DMS 273 treated with DMSO at 0.1 percent for 48 hours (cell line): ENCODE data around the gene MRPL12.
"Not testable (repeated sequence)": the region's sequence is repeated elsewhere in the genome, so short reads cannot be mapped to it uniquely, and the experiment has no call there.

Experiments used
- DNase-seq: peaks from one replicate; lab custom pipeline; 2025; lab: John Stamatoyannopoulos, UW

MRPL12 gene

DNA sequence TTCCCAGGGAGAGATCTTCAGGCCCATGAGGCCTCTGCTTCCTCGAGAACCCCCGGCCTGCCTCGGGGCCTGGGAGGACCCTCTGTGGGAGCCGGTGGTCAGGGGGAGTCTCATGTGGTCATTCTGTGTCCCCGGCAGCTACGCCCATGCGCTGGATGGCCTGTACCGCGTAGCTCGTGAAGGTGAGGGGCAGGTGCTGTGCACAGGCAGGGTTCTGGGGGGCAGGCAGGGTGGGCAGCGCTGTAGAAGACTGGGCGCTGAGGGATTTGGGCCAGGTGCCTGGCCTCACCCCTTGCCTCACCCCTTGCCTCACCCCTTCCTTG, 13.5 kb downstream of the MRPL12 start:
- DNase-seq: no peak

DNA sequence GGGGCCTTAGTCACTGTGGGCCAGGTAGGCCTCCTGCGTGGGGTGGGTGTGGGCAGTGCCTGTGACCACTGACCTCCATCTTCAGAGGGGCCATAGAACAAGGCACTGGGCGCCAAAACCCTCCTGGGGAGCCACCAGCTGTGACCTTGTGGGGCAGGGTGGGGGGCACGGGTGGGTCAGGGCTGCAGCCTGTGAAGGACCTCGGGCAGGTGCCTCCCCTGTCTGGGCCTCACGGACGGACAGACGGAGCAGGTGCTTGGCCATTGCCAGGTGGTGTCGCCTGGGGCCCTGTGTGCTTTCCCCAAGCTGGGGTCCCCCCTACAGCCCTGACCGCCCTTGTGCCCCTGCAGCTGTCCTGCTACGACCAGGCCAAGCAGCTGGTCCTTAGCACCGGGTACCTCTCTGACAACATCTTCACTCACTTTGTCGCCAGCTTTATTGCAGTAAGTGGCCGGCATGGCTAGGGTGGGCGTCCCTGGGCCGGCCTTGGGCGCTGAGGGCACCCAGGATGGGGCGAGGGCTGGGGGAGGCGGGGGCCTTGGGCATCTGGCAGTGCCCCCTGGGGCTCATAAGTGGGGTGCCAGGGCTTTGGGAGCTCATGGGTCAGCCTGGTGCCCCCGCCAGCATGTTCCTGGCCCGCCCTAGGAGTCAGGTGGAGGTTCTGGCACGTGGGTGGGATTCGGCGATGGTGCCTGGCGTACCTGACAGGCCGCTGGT, 14.0 kb downstream of the MRPL12 start:
- DNase-seq: no peak

DNA sequence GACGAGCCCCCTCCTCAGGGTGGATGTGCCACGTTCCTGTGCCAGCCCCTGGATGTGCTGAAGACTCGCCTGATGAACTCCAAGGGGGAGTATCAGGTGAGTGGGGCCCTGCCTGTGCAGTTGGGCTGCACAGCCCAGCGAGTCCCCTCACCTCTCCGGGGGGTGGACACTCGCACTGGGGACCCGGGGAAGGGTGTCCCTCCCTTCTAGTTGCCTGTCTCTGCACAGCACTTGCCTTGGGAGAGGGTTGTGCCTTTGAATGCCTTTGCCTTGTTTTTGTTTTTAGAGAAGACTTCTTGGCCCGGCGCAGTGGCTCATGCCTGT, 14.6 kb downstream of the MRPL12 start:
- no peak for DNase-seq

DNA sequence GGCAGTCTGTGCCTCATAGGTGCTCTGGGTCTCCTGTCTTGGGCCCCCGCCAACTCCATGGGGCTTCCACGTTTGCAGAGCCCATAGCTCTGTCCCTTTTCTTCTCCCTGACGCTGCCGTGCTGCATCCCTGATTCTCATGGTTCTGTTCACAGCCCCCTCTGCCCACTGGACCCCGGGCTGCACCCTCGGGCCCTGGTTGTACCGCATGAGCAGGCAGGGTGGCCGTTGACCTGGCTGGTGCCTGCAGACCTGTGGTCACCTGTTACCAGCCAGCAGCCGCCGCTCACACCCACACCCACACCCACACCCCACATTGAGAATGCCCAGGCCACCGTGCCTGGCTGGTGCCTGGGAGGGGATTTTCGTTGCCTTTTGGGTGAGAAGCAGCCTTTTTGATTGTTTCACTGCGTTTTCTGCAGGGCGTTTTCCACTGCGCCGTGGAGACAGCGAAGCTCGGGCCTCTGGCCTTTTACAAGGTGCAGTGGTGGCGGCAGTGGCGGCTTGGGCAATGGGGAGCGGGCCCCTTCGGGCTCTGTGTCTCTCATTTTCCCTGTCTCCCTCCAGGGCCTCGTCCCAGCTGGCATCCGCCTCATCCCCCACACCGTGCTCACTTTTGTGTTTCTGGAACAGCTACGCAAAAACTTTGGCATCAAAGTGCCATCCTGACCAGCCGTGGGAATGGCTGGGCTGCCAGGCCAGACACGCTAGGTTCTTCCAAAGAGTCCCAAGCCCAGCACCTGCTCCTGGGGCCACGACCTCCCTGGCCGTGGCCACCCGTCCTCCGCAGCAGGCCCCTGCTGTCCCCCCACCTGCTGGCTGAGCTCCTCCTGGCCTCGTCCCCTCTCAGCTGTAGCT, 16.5 kb downstream of the MRPL12 start:
- no peak for DNase-seq

DNA sequence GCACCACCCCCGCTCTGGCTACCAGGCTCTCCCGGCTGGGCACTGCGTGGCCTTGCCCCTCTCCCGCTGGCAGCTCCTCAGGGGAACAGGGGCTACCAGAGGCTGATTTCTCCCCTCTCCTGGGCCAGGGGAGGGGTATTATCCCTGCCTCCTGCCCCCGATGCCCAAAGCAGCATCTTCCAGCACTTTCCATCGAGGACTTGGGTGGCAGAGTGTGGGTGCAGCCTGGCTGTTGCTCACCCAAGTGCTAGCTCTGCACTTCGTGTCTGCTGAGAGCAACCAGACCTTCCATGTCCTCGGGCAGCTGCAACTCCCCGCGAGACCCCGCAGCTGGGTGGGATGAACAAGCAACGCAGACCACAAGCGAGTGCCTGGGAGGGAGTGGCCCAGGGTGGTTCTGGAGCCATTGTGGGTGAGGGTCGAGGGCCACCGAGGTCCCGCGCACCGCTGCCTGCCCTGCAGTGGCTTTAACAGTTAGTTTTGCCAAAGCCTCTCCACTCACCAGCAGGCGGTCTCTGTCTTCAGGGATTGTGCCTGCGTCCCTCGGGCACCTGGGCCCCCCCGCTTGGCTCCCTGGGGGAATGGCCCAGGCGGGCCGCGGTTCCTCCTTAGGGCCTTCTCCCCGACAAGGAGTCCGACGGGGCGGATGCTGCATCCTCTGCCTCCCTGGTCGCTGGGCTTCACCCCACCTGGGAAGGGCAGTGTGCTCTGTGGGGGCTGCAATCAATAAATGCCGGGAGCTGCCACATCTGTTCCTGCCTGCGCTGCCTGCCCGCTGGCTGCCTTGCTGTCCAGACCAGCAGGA, 17.3 kb downstream of the MRPL12 start:
- no peak for DNase-seq

DNA sequence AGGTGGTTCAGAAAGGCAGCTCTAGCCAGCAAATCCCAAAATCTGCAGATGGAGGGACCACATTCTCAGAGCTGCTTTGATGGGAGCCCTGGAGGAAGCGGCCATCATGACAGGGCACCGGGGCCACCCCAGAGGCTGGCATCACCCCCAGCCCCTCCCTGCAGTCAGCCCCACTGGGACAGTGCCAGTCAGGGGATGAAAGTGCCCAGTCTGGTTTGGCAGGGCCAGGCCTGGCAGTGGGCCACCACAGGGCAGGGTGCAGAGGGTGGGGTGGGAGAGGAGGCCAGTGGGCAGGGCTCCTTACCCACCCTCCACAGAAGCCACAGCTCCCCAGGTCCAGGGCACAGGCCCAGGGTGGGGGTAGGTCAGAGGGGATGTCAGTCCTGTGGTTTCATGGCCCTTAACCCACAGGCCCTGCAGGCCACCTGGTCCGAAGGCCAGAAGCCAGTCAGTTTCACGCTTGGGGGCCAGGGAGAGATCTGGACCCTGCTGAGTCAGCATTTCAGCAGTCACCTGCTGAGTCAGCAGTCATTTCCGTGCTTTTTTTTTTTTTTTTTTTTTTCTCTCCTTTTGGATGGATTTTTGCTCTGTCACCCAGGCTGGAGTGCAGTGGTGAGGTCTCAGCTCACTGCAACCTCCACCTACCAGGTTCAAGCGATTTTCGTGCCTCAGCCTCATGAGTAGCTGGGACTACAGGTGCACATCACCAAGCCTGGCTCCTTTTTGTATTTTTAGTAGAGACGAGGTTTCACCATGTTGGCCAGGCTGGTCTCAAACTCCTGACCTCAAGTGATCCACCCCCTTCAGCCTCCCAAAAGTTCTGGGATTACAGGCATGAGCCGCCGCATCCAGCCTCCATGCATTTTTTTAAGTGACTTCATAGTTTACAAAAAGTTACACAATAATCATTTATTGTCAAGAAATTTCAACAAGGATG, 19.3 kb downstream of the MRPL12 start:
- no peak for DNase-seq

DNA sequence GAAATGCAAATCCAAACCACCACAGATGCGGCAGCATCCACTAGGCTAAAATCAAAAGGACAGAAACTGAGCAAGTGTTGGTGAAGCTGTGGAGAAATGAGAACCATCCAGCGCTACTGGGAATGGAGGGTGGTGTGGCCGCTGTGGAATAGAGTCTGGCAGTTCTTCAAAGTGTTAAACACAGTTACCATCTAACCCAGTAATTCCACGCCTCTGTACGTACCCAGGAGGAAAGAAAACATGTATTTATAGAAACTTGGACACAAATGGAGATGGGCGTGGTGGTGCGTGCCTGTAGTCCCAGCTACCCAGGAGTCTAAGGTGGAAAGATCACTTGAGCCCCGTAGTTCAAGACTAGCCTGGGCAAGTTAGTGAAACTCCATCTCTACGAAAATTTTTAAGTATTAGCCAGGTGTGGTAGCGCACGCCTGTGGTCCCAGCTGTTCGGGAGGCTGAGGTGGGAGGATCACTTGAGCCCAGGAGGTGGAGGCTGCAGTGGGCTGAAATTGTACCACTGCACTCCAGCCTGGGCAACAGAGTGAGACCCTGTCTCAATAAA, 20.6 kb downstream of the MRPL12 start:
- DNase-seq: no peak

DNA sequence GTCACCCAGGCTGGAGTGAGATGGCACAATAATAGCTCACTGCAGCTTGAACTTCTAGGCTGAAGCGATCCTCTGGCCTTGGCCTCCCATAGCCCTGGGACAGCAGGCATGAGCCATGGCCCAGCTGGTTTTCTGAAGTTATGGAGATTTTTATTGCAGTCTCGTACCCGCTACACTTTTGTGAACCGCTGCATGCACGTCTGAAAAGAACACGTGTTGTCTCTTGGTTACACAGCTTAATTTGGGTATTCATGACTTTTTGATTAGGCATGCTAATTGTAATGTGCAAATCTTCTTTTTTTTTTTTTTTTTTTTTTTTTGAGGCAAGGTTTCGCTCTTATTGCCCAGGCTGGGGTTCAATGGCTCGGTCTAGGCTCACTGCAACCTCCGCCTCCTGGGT, 22.3 kb downstream of the MRPL12 start:
- DNase-seq: no peak

DNA sequence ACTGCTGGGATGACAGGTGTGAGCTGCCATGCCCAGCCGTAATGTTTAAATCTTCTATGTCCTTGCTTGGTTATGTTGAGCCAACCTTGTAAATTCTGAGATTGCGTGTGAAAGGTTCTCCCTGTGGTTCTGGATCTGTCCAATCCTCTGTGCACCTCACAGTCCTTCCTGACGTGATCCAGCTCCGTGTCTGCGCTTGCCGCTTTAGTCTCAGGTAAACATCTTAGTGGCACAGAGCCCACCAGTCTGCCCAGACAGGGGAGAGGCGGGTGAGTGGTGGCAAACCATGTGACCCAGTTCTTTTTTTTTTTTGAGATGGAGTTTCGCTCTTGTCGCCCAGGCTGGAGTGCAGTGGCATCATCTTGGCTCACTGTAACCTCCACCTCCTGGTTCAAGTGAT, 22.8 kb downstream of the MRPL12 start:
- DNase-seq: no peak

DNA sequence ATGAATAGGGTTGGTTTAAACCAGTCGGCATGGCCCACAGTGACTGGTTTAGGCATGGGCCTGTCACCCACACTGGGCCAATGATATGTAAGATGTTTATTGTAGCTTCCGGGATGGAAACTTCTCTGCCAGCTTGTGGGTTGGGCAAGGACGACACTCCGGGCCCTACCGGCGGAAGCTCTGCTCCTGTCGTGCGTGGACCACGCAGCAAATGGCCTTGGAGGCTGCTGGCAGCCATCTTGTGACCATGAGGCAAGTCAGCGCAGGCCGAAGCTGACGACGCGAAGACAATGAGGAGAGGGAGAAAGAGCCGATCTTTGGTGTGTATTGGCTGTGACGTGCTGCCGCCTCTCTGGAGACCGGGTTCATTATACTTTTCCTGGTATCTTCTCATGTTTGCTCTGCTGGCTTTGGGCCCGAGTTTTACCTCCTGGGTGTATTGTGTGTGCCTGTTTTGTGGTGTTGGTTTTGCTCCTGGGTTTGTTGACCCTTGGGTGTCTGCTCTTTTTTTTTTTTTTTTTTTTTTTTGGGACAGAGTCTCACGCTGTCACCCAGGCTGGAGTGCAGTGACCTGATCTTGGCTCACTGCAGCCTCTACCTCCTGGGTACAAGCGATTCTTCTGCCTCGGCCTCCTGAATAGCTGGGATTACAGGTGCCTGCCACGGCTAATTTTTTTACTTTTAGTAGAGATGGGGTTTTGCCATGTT, 24.3 kb downstream of the MRPL12 start:
- DNase-seq: no peak

DNA sequence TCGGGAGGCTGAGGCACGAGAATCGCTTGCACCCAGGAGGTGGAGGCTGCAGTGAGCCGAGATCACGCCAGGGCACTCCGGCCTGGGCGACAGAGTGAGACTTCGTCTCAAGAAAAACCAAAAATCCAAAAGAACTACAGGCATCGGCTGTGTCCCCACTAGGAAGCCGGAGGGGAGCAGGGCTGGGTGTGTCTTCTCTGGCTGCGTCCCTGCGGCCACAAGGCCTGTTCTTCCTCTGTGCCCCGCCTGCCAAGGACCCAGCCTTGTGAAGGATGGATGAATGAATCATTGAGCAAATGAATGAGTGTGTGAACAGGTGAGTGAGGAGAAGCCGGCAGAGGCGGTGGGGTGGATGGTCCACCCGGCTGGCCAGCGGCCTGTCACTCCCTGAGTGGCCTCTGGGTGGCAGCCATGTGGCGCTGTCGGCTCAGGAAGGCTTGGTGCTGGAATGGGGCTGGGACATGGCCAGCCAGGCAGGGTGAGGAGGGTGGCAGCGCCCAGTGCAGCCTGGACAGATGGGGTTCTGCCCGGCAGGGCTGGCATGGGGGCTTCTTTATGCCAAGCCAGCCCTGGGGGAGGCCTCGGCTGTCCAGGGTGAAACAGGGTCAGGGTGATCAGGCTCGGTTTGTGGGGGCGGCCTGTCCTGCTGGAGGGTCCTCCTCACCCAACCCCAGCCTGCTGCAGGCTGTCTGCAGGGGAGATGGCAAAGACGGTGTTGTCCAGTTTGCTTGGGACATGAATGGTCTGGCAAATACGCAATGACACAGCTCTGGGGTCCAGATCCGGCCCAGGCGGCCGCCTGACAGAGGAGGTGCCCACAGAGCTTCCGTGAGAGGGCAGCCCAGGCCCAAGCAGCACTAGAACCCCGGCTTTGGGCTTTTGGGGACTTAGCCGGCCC, 30.6 kb downstream of the MRPL12 start:
- no peak for DNase-seq

DNA sequence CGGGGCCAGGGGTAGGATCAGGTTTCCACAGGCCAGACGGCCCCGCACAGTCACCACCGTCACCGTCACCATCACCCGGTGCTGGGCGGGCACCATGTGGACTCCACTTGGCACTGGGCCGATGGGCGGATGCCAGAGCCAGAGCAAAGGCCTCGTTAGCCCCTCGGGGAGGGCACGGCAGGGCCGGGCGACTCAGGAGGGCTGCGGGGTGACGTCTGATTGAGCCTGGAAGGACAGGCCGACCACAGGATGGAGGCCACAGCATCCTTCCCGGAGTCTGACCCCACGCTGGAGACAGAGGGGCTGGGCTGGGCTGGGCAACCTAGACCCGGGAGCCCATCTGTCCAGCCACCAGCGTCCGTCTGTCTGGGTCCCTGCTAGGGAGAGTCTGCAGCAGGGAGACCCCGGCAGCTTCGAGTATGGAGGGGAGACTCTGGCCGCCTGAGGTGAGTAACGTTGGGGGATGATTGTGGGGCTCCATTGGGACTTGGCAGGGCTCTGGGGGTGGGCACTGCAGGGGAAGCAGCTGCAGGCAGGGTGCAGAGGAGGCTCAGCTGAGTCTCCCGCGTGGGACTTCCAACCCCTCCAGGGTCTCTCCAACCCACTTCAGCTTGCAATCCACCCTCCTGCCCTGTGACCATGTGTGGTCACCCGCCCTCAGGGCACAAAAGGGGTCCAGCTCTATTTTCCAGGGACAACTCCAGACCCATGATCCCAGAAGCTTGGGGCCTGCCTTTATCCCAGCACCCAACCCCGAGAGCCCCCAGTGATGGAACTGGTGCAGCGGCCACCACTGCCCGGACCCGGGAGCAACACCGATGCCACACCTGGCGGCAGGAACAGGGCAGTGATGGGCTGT, 31.5 kb downstream of the MRPL12 start:
- no peak for DNase-seq

DNA sequence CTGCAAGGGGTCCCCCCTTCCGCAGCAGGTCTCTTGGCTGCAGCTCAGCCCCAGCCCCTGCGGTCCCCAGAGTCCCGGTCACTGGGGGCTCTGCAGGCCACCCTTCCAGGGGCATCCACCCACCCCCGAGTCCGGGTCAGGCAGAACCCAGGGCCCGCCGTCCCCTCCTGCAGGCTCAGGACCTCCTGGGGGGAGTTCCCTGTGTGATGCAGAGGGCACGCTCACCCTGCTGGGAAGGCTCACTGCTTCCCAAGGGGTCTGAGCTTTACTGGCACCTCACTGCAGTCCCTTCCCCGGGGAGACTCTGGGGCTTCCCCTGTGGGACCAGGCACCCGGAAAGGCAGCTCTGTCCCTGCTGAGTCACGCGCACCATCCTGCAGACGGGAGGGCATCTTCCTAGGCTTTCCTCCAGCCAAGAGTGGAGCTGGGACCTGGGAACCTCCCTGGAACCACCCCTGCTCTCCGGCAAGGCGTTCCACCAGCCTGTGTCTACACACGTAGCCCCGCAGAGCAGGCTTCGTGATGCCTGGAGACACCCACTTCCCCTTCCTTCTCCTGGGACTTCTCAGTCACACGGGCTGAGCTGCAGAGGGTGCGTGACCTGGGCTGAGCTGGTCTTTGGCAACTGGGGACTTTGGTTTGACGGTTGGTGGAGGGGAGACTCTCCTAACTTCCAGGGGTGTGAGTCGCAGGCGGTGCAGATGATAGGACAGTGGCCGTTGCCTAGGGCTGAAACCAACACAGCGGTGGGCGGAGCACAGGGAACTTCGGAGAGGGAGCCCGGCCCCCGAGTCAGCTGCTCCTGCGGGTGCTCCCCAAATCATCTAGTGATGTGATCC, 32.3 kb downstream of the MRPL12 start:
- peak; percentile 30 for DNase-seq

DNA sequence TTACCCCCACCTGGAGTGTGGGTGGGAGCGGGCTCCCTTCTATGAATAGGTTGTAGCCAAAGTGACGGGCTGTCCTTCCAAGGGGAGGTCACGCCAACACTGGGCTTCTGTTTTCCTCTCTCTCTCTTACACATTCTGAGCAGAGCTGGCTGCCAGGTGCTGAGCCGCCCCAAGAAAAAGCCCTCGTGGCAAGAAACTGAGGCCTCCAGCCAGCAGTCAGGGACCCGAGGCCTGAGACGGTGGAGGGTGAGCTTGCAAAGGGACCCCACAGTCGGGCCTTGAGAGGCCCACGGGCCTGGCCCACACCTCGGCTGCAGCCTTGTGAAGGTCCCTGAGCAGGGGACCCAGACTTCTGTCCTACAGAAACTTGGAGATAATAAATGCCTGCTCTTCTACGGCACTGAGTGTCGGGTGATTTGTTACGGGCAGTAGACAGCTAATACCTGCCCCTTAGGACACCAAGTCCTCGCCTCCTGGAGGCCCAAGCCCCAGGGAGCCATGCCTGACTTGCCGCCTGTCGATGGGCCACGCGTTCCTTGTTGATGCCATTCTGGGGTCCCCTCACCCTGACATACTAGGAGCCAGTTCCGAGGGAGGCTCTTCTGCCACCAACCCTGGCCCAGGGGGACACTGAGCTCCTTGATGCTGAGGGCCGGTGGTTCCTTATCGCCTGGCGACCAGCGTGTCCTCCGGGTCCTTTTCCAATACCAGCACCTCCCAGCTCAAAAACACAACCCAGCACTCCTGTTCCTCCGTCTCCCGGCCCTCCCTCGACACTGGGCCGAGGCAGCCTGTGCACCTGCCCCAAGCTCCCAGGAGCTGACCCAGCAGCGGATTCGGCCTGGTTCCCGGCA, 35.0 kb downstream of the MRPL12 start:
- DNase-seq: no peak

DNA sequence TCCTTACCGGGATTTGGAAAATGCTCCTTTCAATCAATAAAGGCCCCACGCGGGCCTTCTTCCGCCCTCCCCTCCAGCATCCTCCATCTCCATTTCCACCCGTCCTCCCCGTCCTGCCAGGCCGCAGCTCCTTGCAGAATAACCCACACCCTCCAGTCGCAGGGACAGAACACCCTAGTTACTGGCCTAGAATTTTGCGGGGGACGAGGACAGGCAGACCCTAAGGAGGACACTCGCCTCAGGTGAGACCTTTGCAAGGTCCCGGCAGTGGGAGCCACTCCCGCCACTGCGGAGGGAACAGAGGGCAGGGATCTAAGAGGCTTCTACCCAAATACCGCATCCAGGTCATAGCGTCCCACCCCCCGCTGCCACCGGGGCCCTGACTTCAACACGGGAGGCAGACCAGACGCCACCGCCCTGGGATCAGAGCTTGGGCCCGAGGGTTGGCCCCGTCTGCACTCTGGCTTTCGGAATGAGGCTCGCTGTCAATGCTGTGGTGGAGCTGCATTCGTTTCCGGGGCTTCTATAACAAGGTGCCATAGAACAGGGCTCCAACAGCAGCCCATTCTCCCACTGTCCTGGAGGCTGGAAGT, 35.7 kb downstream of the MRPL12 start:
- DNase-seq: no peak

DNA sequence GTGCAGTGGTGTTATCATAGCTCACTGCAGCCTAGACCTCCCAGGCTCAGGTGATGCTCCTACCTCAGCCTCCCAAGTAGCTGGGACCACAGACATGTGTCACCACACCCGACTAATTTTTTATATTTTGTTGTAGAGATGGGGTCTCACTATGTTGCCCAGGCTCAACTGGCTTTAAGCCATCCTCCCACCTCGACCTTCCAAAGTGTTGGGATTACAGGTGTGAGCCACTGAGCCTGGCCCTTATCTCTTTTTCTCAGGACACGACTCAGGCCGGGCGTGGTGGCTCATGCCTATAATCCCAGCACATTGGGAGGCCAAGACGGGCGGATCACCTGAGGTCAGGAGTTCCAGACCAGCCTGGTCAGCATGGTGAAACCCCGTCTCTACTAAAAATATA, 36.4 kb downstream of the MRPL12 start:
- DNase-seq: not testable (repeated sequence)
